ENCODE measurements around the gene RWDD4.
A peak's percentile ranks its signal among the peaks of the same experiment; 100 is the strongest.

The RWDD4 gene

GRCh38 chr4:183666088-183666487 is 7.1 kb upstream of the RWDD4 start:
- TF ChIP-seq CTCF (IDR thresholded peaks at IDR 0.05; ENCODE audit: insufficient read depth, low read length) (no peak), GABPA (IDR thresholded peaks at IDR 0.05; ENCODE audit: low read depth) (no peak), REST (IDR thresholded peaks at IDR 0.05; ENCODE audit: insufficient replicate concordance, low read depth) (no peak), SPI1 (IDR thresholded peaks at IDR 0.05; ENCODE audit: borderline replicate concordance, low read depth) (no peak), POLR2AphosphoS5 (IDR thresholded peaks at IDR 0.05; ENCODE audit: low read depth) (no peak)
- DNase-seq (ENCODE audit: low read depth in 1 of 2, low spot score in 1 of 2) = no peak
- Histone ChIP-seq H3K27me3 (ENCODE audit: insufficient read depth, poor library complexity, severe bottlenecking) (no peaks in the 10 kb centered on the region), H3K4me3 (replicated peaks; ENCODE audit: insufficient read depth, low read length) (no peak overlapping the region), H3K27ac (replicated peaks) (no peak overlapping the region)

GRCh38 chr4:183659872-183660242 is 872 bp upstream of the RWDD4 start:
- no peak for DNase-seq (ENCODE audit: low read depth in 1 of 2, low spot score in 1 of 2)
- Histone ChIP-seq H3K4me3 (replicated peaks; ENCODE audit: insufficient read depth, low read length) (peak overlapping the region; percentile 73), H3K27me3 (ENCODE audit: insufficient read depth, poor library complexity, severe bottlenecking) (no peaks in the 10 kb centered on the region), H3K27ac (replicated peaks) (peak overlapping the region; percentile 82)
- TF ChIP-seq POLR2AphosphoS5 (IDR thresholded peaks at IDR 0.05; ENCODE audit: low read depth) = no peak
- TF ChIP-seq CTCF (IDR thresholded peaks at IDR 0.05; ENCODE audit: insufficient read depth, low read length) = no peak
- TF ChIP-seq GABPA (IDR thresholded peaks at IDR 0.05; ENCODE audit: low read depth) = no peak
- no peak for TF ChIP-seq SPI1 (IDR thresholded peaks at IDR 0.05; ENCODE audit: borderline replicate concordance, low read depth)
- TF ChIP-seq REST (IDR thresholded peaks at IDR 0.05; ENCODE audit: insufficient replicate concordance, low read depth) = no peak

- no peak for TF ChIP-seq REST (IDR thresholded peaks at IDR 0.05; ENCODE audit: insufficient replicate concordance, low read depth)
- no peak for TF ChIP-seq POLR2AphosphoS5 (IDR thresholded peaks at IDR 0.05; ENCODE audit: low read depth)
- no peak for TF ChIP-seq CTCF (IDR thresholded peaks at IDR 0.05; ENCODE audit: insufficient read depth, low read length)
- TF ChIP-seq SPI1 (IDR thresholded peaks at IDR 0.05; ENCODE audit: borderline replicate concordance, low read depth) = no peak
- no peak for TF ChIP-seq GABPA (IDR thresholded peaks at IDR 0.05; ENCODE audit: low read depth)
- peak overlapping the region; percentile 82 for H3K27ac ChIP-seq (replicated peaks)
These were observed 490 bp downstream of the RWDD4 start for GRCh38 chr4:183658362-183659028.

More at GRCh38 chr4:183658362-183659028, 490 bp downstream of the RWDD4 start:
- no peaks in the 10 kb centered on the region for H3K27me3 ChIP-seq (ENCODE audit: insufficient read depth, poor library complexity, severe bottlenecking)
- peak overlapping the region; percentile 73 for H3K4me3 ChIP-seq (replicated peaks; ENCODE audit: insufficient read depth, low read length)
- no peak for DNase-seq (ENCODE audit: low read depth in 1 of 2, low spot score in 1 of 2)
